A549 (cell line): Measurements from ENCODE around the gene GBP7. TPM values are rescaled to one million over a fixed set of nuclear protein-coding genes. Genes with fewer than 3 reads are reported as not detected.

ENCODE experiments used
- ATAC-seq, 2 experiments: fragments of 200-7000 bp in 1 of 2; fragments of >200 bp in 1 of 2; cut with Nextera tagmentation in 1 of 2; cut with Tn5 transposase in 1 of 2; 3 replicates each; pipeline versions ENCODE4 v1.8.0 to v1.9.1; 2018 to 2020; ENCODE audit warnings: mild to moderate bottlenecking in 1 of 2, moderate library complexity in 1 of 2
- CTCF ChIA-PET: fragments of 300-600 bp; sonication (Branson Sonifier 250); formaldehyde crosslinking; extraction: SDS; loops from one replicate; lab custom pipeline; 2021; ENCODE audit warnings: antibody characterized with exemption, inconsistent platforms; lab: Yijun Ruan, JAX
- POLR2A ChIA-PET: fragments of 350-600 bp; formaldehyde crosslinking; extraction: SDS; loops from one replicate; lab custom pipeline; 2021; ENCODE audit warnings: antibody characterized with exemption, inconsistent platforms; lab: Yijun Ruan, JAX
- DNase-seq, 2 experiments: peaks; one replicate each; pipeline versions ENCODE4 v3.0.0 to v3.0.0-alpha.2; 2011 to 2016; ENCODE audit warnings: low read depth in 1 of 2, low spot score in 1 of 2
- FAIRE-seq: peaks from 2 replicates; lab custom pipeline; 2011; peaks lifted over from hg19 to GRCh38; lab: Jason Lieb, UNC
- H3K27ac ChIP-seq, 2 experiments: fragments of >200 bp; sonication (Bioruptor Twin); formaldehyde crosslinking; 3 replicates each; pipeline ENCODE4 v1.5.1; 2016 to 2017
- H3K4me1 ChIP-seq: fragments of >200 bp; sonication (Bioruptor Twin); formaldehyde crosslinking; 3 replicates; pipeline ENCODE4 v1.6.1; 2016
- H3K4me2 ChIP-seq: fragments of >200 bp; sonication (Bioruptor Twin); formaldehyde crosslinking; 3 replicates; pipeline ENCODE4 v1.6.1; 2016
- H3K4me3 ChIP-seq: fragments of >200 bp; sonication (Bioruptor Twin); formaldehyde crosslinking; 3 replicates; pipeline ENCODE4 v1.5.1; 2016
- H3K9me3 ChIP-seq: fragments of >200 bp; sonication (Bioruptor Twin); formaldehyde crosslinking; 3 replicates; pipeline ENCODE4 v1.6.1; 2016
- BHLHE40 ChIP-seq: IDR thresholded peaks from 2 replicates; pipeline ENCODE4 v1.6.1; 2012; ENCODE audit warnings: low read depth, low read length, inconsistent platforms
- CBX8 ChIP-seq: fragments of 200-600 bp; sonication (generic); IDR thresholded peaks from 2 replicates; pipeline ENCODE4 v1.6.1; 2016
- CEBPB ChIP-seq, 2 experiments: fragments of >200 bp in 1 of 2; sonication (Bioruptor Twin) in 1 of 2; formaldehyde crosslinking in 1 of 2; IDR thresholded peaks; 2 replicates each; pipeline ENCODE4 v1.6.1; 2012 to 2016
- CHD2 ChIP-seq: fragments of 150-350 bp; IDR thresholded peaks from 2 replicates; pipeline ENCODE4 v1.6.1; 2014; ENCODE audit warnings: low read length; ENCODE audit not compliant: partially characterized antibody
- EHF ChIP-seq: fragments of 250-450 bp; sonication (Bioruptor Pico); IDR thresholded peaks from 2 replicates; pipeline ENCODE4 v1.5.0; 2020; ENCODE audit warnings: mild to moderate bottlenecking
- EHMT2 ChIP-seq: fragments of 200-600 bp; sonication (generic); IDR thresholded peaks from 2 replicates; pipeline ENCODE4 v1.6.1; 2016; ENCODE audit warnings: antibody characterized with exemption, low read depth, mild to moderate bottlenecking, moderate library complexity
- EP300 ChIP-seq, 2 experiments: fragments of >200 bp; sonication (Bioruptor Twin); formaldehyde crosslinking; IDR thresholded peaks; 2 replicates in 1 of 2; 3 replicates in 1 of 2; pipeline ENCODE4 v1.6.1; 2016 to 2017
- ESRRA ChIP-seq: fragments of 150-350 bp; IDR thresholded peaks from 2 replicates; pipeline ENCODE4 v1.6.1; 2014; ENCODE audit warnings: mild to moderate bottlenecking, low read length, borderline replicate concordance
- FOSL2 ChIP-seq, 2 experiments: fragments of 450-650 bp in 1 of 2; fragments of >200 bp in 1 of 2; sonication (Bioruptor Twin) in 1 of 2; formaldehyde crosslinking; IDR thresholded peaks; 2 replicates each; pipeline versions ENCODE4 v1.5.0 to v1.6.1; 2016 to 2020; ENCODE audit warnings: mild to moderate bottlenecking in 1 of 2, moderate library complexity in 1 of 2
- GATA3 ChIP-seq: IDR thresholded peaks from 2 replicates; pipeline ENCODE4 v1.6.1; 2012; ENCODE audit warnings: borderline replicate concordance
- HDAC2 ChIP-seq: fragments of 200-600 bp; sonication (generic); IDR thresholded peaks from 2 replicates; pipeline ENCODE4 v1.6.1; 2016
- HEYL ChIP-seq: fragments of 250-450 bp; sonication (Bioruptor Pico); IDR thresholded peaks from 2 replicates; pipeline ENCODE4 v1.8.0; 2021; ENCODE audit warnings: mild to moderate bottlenecking, moderate library complexity
- HOXA7 ChIP-seq: fragments of 250-450 bp; sonication (Bioruptor Pico); IDR thresholded peaks from 2 replicates; pipeline ENCODE4 v1.5.0; 2020; ENCODE audit warnings: mild to moderate bottlenecking, moderate library complexity
- HOXB13 ChIP-seq: fragments of 250-450 bp; sonication (Bioruptor Pico); IDR thresholded peaks from 2 replicates; pipeline ENCODE4 v1.5.0; 2020; ENCODE audit warnings: low read depth, mild to moderate bottlenecking, moderate library complexity
- MAFK ChIP-seq: fragments of 450-650 bp; IDR thresholded peaks from 2 replicates; pipeline ENCODE4 v1.6.1; 2014; ENCODE audit not compliant: partially characterized antibody
- MAZ ChIP-seq: fragments of 150-350 bp; IDR thresholded peaks from 2 replicates; pipeline ENCODE4 v1.6.1; 2014; ENCODE audit warnings: antibody characterized with exemption, low read depth, low read length, borderline replicate concordance
- PHF8 ChIP-seq: fragments of 200-600 bp; sonication (generic); IDR thresholded peaks from 2 replicates; pipeline ENCODE4 v1.6.1; 2016; ENCODE audit warnings: low read depth, mild to moderate bottlenecking, antibody characterized with exemption, moderate library complexity, borderline replicate concordance
- POLR2AphosphoS2 ChIP-seq: conservative IDR thresholded peaks from 2 replicates; pipeline ENCODE4 v1.6.1; 2012; ENCODE audit warnings: low read length, improper control_type of control experiment, inconsistent platforms
- RARB ChIP-seq: fragments of 250-450 bp; sonication (Bioruptor Pico); IDR thresholded peaks from 2 replicates; pipeline ENCODE4 v1.8.0; 2021; ENCODE audit warnings: mild to moderate bottlenecking, moderate library complexity
- RCOR1 ChIP-seq: fragments of 150-350 bp; IDR thresholded peaks from 2 replicates; pipeline ENCODE4 v1.6.1; 2014; ENCODE audit warnings: antibody characterized with exemption, low read length, low read depth
- RFX5 ChIP-seq: fragments of 450-650 bp; IDR thresholded peaks from 2 replicates; pipeline ENCODE4 v1.7.1; 2014; ENCODE audit warnings: antibody characterized with exemption, mild to moderate bottlenecking, moderate library complexity
- SMC3 ChIP-seq: fragments of >200 bp; sonication (Bioruptor Twin); formaldehyde crosslinking; IDR thresholded peaks from 3 replicates; pipeline ENCODE4 v1.6.1; 2018; ENCODE audit warnings: inconsistent platforms
- SREBF2 ChIP-seq: fragments of 450-650 bp; IDR thresholded peaks from 2 replicates; pipeline ENCODE4 v1.6.1; 2014; ENCODE audit warnings: mild to moderate bottlenecking, moderate library complexity
- TFCP2L1 ChIP-seq: fragments of 250-450 bp; sonication (Bioruptor Pico); IDR thresholded peaks from 2 replicates; pipeline ENCODE4 v1.5.0; 2021; ENCODE audit warnings: mild to moderate bottlenecking
- ZC3H11A ChIP-seq: fragments of 450-650 bp; IDR thresholded peaks from 2 replicates; pipeline ENCODE4 v1.6.1; 2014; ENCODE audit warnings: antibody characterized with exemption, mild to moderate bottlenecking
- ZSCAN20 ChIP-seq: fragments of 250-450 bp; sonication (Bioruptor Pico); IDR thresholded peaks from 2 replicates; pipeline ENCODE4 v1.8.0; 2022; ENCODE audit warnings: mild to moderate bottlenecking, moderate library complexity
- WGBS: methylation state at CpG from one replicate; pipeline ENCODE4 v1.1.6; 2017; ENCODE audit errors: missing lambda C conversion rate; 5-methylcytosine and 5-hydroxymethylcytosine counted together
- polyA plus RNA-seq, 4 experiments: library from polyadenylated mRNA; depleted of rRNA in 3 of 4; stranded (reverse); fragments of >200 nt; fragmentation: RNase III in 1 of 4; extraction: RNeasy Plus Mini Kit Qiagen cat#74134 plus additional on column Dnase treatment in 1 of 4; gene quantifications; 2 replicates in 3 of 4; 3 replicates in 1 of 4; pipeline ENCODE4 v1.2.3, GENCODE V29; 2011 to 2017
- TF ChIP-seq, protein P1 (sequence below): IDR thresholded peaks from 2 replicates; pipeline ENCODE4 v1.6.1; 2012
- TF ChIP-seq, protein P2 (sequence below): fragments of 250-450 bp; sonication (Bioruptor Pico); IDR thresholded peaks from 2 replicates; pipeline ENCODE4 v1.5.0; 2020; ENCODE audit warnings: low read depth, mild to moderate bottlenecking, moderate library complexity
- TF ChIP-seq, protein P3 (sequence below): fragments of >200 bp; sonication (Bioruptor Twin); formaldehyde crosslinking; IDR thresholded peaks from 3 replicates; pipeline ENCODE4 v1.5.1; 2016
- TF ChIP-seq, protein P4 (sequence below): fragments of >200 bp; sonication (Bioruptor Twin); formaldehyde crosslinking; IDR thresholded peaks from 3 replicates; pipeline ENCODE4 v1.6.1; 2016

The GBP7 gene
- polyA plus RNA-seq, 2 of the 4 experiments (the other 2 are of a cell fraction), result not detected

DNA sequence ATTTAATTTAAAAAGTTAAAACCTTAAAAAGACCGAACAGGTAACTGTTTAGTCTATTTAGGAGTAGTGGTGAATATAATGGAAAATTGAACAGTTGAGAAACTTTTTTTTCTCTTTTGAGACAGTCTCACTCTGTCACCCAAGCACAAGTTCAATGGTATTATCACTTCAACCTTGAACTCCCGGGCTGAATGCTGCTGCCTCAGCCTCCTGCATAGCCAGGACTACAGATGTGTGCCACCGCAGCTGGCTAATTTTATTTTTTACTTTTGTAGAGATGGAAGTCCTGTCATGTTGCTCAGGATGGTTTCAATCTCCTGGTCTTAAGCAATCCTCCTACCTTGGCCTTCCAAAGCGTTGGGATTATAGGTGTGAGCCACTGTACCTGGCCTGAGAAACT is 33.6 kb downstream of the GBP7 start:
- H3K4me3 ChIP-seq, result no peak overlapping the region
- CTCF ChIA-PET, result no interaction called here
- no peak for ATAC-seq
- no peak overlapping the region for H3K27ac ChIP-seq
- no peak for TF ChIP-seq ESRRA
- TF ChIP-seq MAFK, result no peak
- TF ChIP-seq HOXB13 (CRISPR knock-in tag), result no peak
- no peak for TF ChIP-seq ZC3H11A
- TF ChIP-seq TFCP2L1, result no peak
- no peak for TF ChIP-seq BHLHE40
- no peak for TF ChIP-seq HEYL (CRISPR knock-in tag)
- TF ChIP-seq, all 56 proteins: peak for 0
- H3K4me2 ChIP-seq, result no peak overlapping the region
- WGBS, result 33% methylated on average over 4 of the region's 4 CpGs
- no peaks in the 10 kb centered on the region for H3K4me1 ChIP-seq
- POLR2A ChIA-PET, result no interaction called here
- H3K9me3 ChIP-seq, result no peaks in the 10 kb centered on the region
- FAIRE-seq (no peak), DNase-seq (no peak)

DNA sequence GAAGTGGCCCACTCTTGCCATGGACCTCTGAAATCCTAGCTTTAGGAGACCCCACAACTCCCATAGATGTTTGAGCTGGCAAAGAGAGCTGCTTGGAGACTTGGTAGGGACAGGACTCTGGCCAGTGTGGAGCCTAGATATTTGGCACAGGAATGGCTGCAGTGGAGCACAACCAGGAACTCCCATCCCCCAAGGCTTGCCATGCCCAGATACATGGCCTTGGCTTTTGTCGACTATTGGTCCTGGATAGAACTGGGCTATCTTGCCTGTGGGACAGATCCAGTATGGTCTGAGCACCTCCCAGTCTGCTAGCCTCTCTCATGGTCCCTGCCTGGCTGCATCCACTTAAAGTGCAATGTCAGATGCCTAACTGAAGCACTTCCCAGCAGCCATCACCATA is 42.1 kb downstream of the GBP7 start:
- CTCF ChIA-PET, result interaction anchor here (0.8 kb wide), 1 partner anchor 16 kb away, joined by 4 read pairs; no protein-coding TSS in a partner anchor
- POLR2A ChIA-PET, result no interaction called here
- Histone ChIP-seq H3K4me2 (no peak overlapping the region), H3K4me3 (no peak overlapping the region), H3K9me3 (no peaks in the 10 kb centered on the region), H3K4me1 (no peaks in the 10 kb centered on the region), H3K27ac (no peak overlapping the region)
- WGBS, result 14% methylated on average over 1 of the region's 1 CpG
- TF ChIP-seq FOSL2 (IDR thresholded peaks at IDR 0.05) (no peak), FOSL2 (CRISPR knock-in tag; IDR thresholded peaks at IDR 0.05) (no peak), EP300 (IDR thresholded peaks at IDR 0.05) (no peak), CEBPB (IDR thresholded peaks at IDR 0.05) (no peak), POLR2AphosphoS2 (no peak), HDAC2 (no peak), MAZ (no peak), ESRRA (no peak), ZSCAN20 (CRISPR knock-in tag) (no peak), MAFK (no peak), EHMT2 (no peak), TFCP2L1 (no peak), HOXB13 (CRISPR knock-in tag) (no peak), GATA3 (no peak), ZC3H11A (no peak), RARB (no peak)
- TF ChIP-seq, protein P1, sequence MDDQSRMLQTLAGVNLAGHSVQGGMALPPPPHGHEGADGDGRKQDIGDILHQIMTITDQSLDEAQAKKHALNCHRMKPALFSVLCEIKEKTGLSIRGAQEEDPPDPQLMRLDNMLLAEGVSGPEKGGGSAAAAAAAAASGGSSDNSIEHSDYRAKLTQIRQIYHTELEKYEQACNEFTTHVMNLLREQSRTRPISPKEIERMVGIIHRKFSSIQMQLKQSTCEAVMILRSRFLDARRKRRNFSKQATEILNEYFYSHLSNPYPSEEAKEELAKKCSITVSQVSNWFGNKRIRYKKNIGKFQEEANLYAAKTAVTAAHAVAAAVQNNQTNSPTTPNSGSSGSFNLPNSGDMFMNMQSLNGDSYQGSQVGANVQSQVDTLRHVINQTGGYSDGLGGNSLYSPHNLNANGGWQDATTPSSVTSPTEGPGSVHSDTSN, result no peak
- TF ChIP-seq, protein P2, sequence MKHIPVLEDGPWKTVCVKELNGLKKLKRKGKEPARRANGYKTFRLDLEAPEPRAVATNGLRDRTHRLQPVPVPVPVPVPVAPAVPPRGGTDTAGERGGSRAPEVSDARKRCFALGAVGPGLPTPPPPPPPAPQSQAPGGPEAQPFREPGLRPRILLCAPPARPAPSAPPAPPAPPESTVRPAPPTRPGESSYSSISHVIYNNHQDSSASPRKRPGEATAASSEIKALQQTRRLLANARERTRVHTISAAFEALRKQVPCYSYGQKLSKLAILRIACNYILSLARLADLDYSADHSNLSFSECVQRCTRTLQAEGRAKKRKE, result no peak
- TF ChIP-seq, protein P3, sequence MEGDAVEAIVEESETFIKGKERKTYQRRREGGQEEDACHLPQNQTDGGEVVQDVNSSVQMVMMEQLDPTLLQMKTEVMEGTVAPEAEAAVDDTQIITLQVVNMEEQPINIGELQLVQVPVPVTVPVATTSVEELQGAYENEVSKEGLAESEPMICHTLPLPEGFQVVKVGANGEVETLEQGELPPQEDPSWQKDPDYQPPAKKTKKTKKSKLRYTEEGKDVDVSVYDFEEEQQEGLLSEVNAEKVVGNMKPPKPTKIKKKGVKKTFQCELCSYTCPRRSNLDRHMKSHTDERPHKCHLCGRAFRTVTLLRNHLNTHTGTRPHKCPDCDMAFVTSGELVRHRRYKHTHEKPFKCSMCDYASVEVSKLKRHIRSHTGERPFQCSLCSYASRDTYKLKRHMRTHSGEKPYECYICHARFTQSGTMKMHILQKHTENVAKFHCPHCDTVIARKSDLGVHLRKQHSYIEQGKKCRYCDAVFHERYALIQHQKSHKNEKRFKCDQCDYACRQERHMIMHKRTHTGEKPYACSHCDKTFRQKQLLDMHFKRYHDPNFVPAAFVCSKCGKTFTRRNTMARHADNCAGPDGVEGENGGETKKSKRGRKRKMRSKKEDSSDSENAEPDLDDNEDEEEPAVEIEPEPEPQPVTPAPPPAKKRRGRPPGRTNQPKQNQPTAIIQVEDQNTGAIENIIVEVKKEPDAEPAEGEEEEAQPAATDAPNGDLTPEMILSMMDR, result no peak
- FAIRE-seq, result no peak
- no peak for DNase-seq
- no peak for ATAC-seq

DNA sequence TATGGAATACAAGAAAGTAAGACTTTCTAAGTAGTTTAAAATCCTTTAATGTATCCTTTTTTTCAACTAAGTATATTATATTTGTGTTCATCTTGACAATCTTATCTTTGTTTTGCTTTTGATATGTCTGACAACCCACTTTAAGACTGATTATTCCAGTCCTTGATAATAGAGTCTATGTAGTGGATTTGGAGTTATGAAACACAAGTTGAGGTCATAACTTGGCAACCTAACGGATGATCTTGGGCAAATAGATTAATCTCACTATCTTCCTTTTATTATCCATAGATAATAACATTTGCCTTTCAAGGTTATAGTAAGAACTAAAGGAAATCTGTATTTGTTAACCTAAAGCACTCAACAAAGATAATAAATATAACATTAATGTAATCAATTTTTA is 45.1 kb downstream of the GBP7 start:
- DNase-seq, result no peak
- TF ChIP-seq SREBF2, result no peak
- TF ChIP-seq RCOR1, result no peak
- TF ChIP-seq CHD2, result no peak
- TF ChIP-seq, protein P4, sequence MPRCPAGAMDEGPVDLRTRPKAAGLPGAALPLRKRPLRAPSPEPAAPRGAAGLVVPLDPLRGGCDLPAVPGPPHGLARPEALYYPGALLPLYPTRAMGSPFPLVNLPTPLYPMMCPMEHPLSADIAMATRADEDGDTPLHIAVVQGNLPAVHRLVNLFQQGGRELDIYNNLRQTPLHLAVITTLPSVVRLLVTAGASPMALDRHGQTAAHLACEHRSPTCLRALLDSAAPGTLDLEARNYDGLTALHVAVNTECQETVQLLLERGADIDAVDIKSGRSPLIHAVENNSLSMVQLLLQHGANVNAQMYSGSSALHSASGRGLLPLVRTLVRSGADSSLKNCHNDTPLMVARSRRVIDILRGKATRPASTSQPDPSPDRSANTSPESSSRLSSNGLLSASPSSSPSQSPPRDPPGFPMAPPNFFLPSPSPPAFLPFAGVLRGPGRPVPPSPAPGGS, result no peak
- no peak for TF ChIP-seq CBX8
- TF ChIP-seq RARB, result no peak
- no peak for TF ChIP-seq HOXB13 (CRISPR knock-in tag)
- TF ChIP-seq HOXA7 (CRISPR knock-in tag), result no peak
- no peak for TF ChIP-seq PHF8
- no peak for TF ChIP-seq EHF (CRISPR knock-in tag)
- TF ChIP-seq, protein P2, result no peak
- no peak for TF ChIP-seq MAZ
- no peak for TF ChIP-seq RFX5
- TF ChIP-seq SMC3, result no peak
- no peak for TF ChIP-seq ZSCAN20 (CRISPR knock-in tag)
- no peak for TF ChIP-seq GATA3
- no peak overlapping the region for H3K4me2 ChIP-seq
- no peak overlapping the region for H3K4me3 ChIP-seq
- WGBS, result 64% methylated on average over 1 of the region's 1 CpG
- ATAC-seq, result no peak
- H3K4me1 ChIP-seq, result peaks cover 7% of the 10 kb centered on the region; the same call in 2 of the 3 replicates
- CTCF ChIA-PET, result no interaction called here
- no peak for FAIRE-seq
- H3K27ac ChIP-seq, result no peak overlapping the region
- POLR2A ChIA-PET, result no interaction called here
- no peaks in the 10 kb centered on the region for H3K9me3 ChIP-seq
